Calu3 (cell line): ENCODE measurements around the gene AXDND1. TPM values are rescaled to one million over a fixed set of nuclear protein-coding genes. Genes with fewer than 3 reads are reported as not detected.
A peak's percentile ranks its signal among the peaks of the same experiment; 100 is the strongest.

ENCODE experiments used
- BruUV-seq: library from RNA; stranded (reverse); fragments of 400-500 nt; replicated peaks from 2 replicates; lab custom pipeline; 2021; lab: Mats Ljungman, UMichigan
- CTCF ChIA-PET: fragments of 300-600 bp; sonication (Branson Sonifier 250); formaldehyde crosslinking; loops from one replicate; lab custom pipeline; 2022; ENCODE audit warnings: antibody characterized with exemption; lab: Charles Lee
- DNase-seq: peaks from one replicate; pipeline ENCODE4 v3.0.0; 2022
- H3K27ac Mint-ChIP-seq: one replicate; pipeline ENCODE4 v1.8.0; 2022; ENCODE audit warnings: mixed read lengths; ENCODE audit not compliant: unreplicated experiment
- H3K27me3 Mint-ChIP-seq: one replicate; pipeline ENCODE4 v1.8.0; 2022; ENCODE audit warnings: mixed read lengths; ENCODE audit not compliant: unreplicated experiment
- H3K36me3 Mint-ChIP-seq: one replicate; pipeline ENCODE4 v1.8.0; 2022; ENCODE audit warnings: mild to moderate bottlenecking, moderate library complexity, mixed read lengths; ENCODE audit not compliant: insufficient read depth, unreplicated experiment
- H3K4me1 Mint-ChIP-seq: one replicate; pipeline ENCODE4 v1.8.0; 2022; ENCODE audit warnings: mild to moderate bottlenecking, low read depth, mixed read lengths; ENCODE audit not compliant: unreplicated experiment
- H3K4me3 Mint-ChIP-seq: one replicate; pipeline ENCODE4 v1.8.0; 2022; ENCODE audit warnings: mild to moderate bottlenecking, low read depth, moderate library complexity, mixed read lengths; ENCODE audit not compliant: unreplicated experiment
- H3K9me3 Mint-ChIP-seq: one replicate; pipeline ENCODE4 v1.8.0; 2022; ENCODE audit warnings: low read depth, mixed read lengths; ENCODE audit not compliant: unreplicated experiment
- CTCF ChIP-seq: fragments of 200-600 bp; IDR thresholded peaks from one replicate; pipeline ENCODE4 v1.8.0; 2022; ENCODE audit warnings: antibody characterized with exemption; ENCODE audit not compliant: unreplicated experiment
- intact Hi-C: fragments of 100-400 bp; cut with micrococcal nuclease; formaldehyde crosslinking; loops from one replicate; pipeline ENCODE4 v1.10.0; 2022; ENCODE audit not compliant: unreplicated experiment
- total RNA-seq: library from RNA; stranded (reverse); gene quantifications from 2 replicates; pipeline ENCODE4 v1.2.3, GENCODE V29; 2022

The AXDND1 gene
- total RNA-seq, 1 experiment from 2014 or later: 0.50 TPM

DNA sequence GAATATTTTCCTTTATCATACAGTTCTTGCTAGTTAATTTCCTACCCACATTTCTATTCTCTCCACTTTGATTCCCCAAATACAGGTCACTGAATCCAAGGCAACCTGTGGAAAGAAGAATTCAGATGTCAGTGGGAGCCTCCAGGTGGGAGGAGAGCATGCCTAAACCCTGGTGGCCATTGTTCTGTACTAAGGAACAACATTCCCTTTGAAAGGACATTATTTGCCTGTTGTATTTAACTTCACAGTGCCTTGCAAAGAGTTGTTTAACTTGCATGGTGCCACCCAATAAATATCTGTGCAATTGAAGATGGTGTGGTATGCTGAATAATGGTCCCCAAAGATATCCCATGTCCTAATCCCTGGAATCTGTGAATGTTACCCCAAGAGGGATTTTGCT, 188.7 kb downstream of the AXDND1 start:
- TF ChIP-seq CTCF: no peak
- no peaks in the 10 kb centered on the region for H3K4me1 Mint-ChIP-seq
- no peak for DNase-seq
- CTCF ChIA-PET: no interaction called here
- no peaks in the 10 kb centered on the region for H3K9me3 Mint-ChIP-seq
- H3K4me3 Mint-ChIP-seq: no peak overlapping the region
- peaks cover 71% of the 10 kb centered on the region for H3K27me3 Mint-ChIP-seq
- no TSS peak for BruUV-seq
- H3K27ac Mint-ChIP-seq: no peak overlapping the region
- intact Hi-C loops: no loop called here
- H3K36me3 Mint-ChIP-seq: no peaks in the 10 kb centered on the region

- no peak for DNase-seq
- Mint-ChIP-seq H3K27me3 (peaks cover 47% of the 10 kb centered on the region), H3K36me3 (no peaks in the 10 kb centered on the region), H3K27ac (no peak overlapping the region), H3K4me3 (no peak overlapping the region), H3K4me1 (no peaks in the 10 kb centered on the region), H3K9me3 (no peaks in the 10 kb centered on the region)
- CTCF ChIA-PET: no interaction called here
- no TSS peak for BruUV-seq
- TF ChIP-seq CTCF: no peak
- intact Hi-C loops: no loop called here
Observed at GRCh38 chr1:179558078-179558477, 192.3 kb downstream of the AXDND1 start.

DNA sequence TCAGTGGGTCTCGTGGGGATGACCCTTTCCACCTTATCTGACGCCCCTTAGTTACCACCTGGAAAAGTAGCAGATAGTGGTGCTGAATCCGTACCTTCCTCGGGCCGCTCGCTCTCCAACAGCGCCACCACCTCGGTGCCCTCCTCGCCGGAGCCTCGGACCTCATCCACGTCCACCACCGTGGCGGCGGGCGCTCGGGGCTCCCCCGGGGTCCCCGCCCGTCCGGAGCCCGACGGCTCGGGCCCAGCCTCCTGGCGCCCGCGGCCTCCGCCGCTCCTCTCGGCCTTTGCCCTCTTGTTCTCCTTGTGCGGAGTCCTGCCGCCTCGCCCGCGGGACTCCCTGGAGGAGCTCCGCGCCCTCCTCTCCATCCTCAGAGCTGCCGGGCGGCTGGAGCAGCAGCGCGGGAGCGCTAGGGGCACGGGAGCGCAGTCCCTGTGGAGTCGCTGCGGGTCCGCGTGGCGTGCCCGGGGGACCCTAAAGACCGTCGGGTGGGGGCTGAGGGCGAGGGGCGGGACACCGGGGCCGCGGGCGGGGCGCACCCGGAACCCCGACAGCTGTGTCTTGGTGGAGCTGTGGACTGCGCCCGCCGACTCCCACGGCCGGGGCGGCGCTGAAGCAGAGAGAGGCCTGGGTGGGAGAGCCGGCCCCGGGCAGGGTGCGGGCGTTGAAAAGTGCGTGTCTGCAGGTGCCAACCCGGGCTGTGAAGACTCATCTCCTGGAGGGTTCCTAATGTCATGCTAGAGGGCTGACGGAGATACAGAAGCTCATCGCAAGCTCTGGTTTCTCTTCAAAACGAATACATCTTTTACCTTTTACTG, 209.9 kb downstream of the AXDND1 start, which contains the start of gene NPHS2:
NPHS2 (minus strand) TSS at position 452 of the 818 bp plus-strand sequence; CDS start at position 368, 84 bp downstream.
- no peak within 1 kb of the TSS for H3K27ac Mint-ChIP-seq
- intact Hi-C loops: no loop called here
- H3K4me3 Mint-ChIP-seq: peak within 1 kb of the TSS; percentile 47

GRCh38 chr1:179576509-179576908, 210.7 kb downstream of the AXDND1 start:
- Mint-ChIP-seq H3K27ac (no peak overlapping the region), H3K36me3 (no peaks in the 10 kb centered on the region), H3K4me3 (no peak overlapping the region), H3K27me3 (peaks cover 92% of the 10 kb centered on the region), H3K4me1 (peaks cover 8% of the 10 kb centered on the region), H3K9me3 (no peaks in the 10 kb centered on the region)
- DNase-seq: no peak
- intact Hi-C loops: no loop called here
- CTCF ChIA-PET: no interaction called here
- TF ChIP-seq CTCF: no peak
- no TSS peak for BruUV-seq

More for the DNA sequence above, 209.9 kb downstream of the AXDND1 start, which contains the start of gene NPHS2:
- BruUV-seq: no TSS peak
- CTCF ChIA-PET: no interaction called here
- Mint-ChIP-seq H3K27me3 (peaks cover 95% of the 10 kb centered on the region), H3K9me3 (no peaks in the 10 kb centered on the region), H3K4me1 (peaks cover 8% of the 10 kb centered on the region), H3K36me3 (no peaks in the 10 kb centered on the region)
- TF ChIP-seq CTCF: no peak
- peak; percentile 25 for DNase-seq
